A673 (cell line): ENCODE data around the gene MDK. TPM values are rescaled to one million over a fixed set of nuclear protein-coding genes. Genes with fewer than 3 reads are reported as not detected.

Experiments
- BruUV-seq: library from RNA; stranded (reverse); fragments of 400-500 nt; replicated peaks from 2 replicates; lab custom pipeline; 2021; lab: Mats Ljungman, UMichigan
- CTCF ChIA-PET: fragments of 300-600 bp; sonication (Branson Sonifier 250); formaldehyde crosslinking; loops from one replicate; lab custom pipeline; 2022; ENCODE audit warnings: antibody characterized with exemption; lab: Charles Lee
- POLR2A ChIA-PET: fragments of 300-600 bp; sonication (Branson Sonifier 250); formaldehyde crosslinking; loops from one replicate; lab custom pipeline; 2022; ENCODE audit warnings: antibody characterized with exemption; ENCODE audit not compliant: low non-redundant PET; lab: Charles Lee
- DNase-seq: peaks from one replicate; pipeline ENCODE4 v3.0.0-alpha.2; 2015; ENCODE audit warnings: low spot score
- H3K27ac ChIP-seq: fragments of 200-600 bp; sonication (generic); 2 replicates; pipeline ENCODE4 v1.5.1; 2016; ENCODE audit warnings: mixed run types, low read depth, mild to moderate bottlenecking, mixed read lengths, antibody characterized with exemption, low read length; ENCODE audit not compliant: poor library complexity, severe bottlenecking
- H3K27me3 ChIP-seq: fragments of 200-600 bp; sonication (generic); replicated peaks from 2 replicates; pipeline ENCODE4 v1.6.1; 2017; ENCODE audit warnings: mixed run types, low read depth, mild to moderate bottlenecking, mixed read lengths, antibody characterized with exemption, low read length; ENCODE audit not compliant: insufficient read depth, poor library complexity
- H3K36me3 ChIP-seq: fragments of 200-600 bp; sonication (generic); 2 replicates; pipeline ENCODE4 v1.6.1; 2016; ENCODE audit warnings: mixed run types, mild to moderate bottlenecking, mixed read lengths, antibody characterized with exemption, low read length; ENCODE audit not compliant: insufficient read depth, poor library complexity, severe bottlenecking
- H3K4me1 ChIP-seq: fragments of 200-600 bp; sonication (generic); 2 replicates; pipeline ENCODE4 v1.6.1; 2017; ENCODE audit warnings: mixed run types, mild to moderate bottlenecking, mixed read lengths, antibody characterized with exemption, low read length; ENCODE audit not compliant: insufficient read depth, poor library complexity, severe bottlenecking
- H3K4me3 ChIP-seq: fragments of 200-600 bp; sonication (generic); 2 replicates; pipeline ENCODE4 v1.5.1; 2016; ENCODE audit warnings: low read depth, mixed run types, mild to moderate bottlenecking, mixed read lengths, low read length; ENCODE audit not compliant: poor library complexity, severe bottlenecking
- H3K9me3 ChIP-seq: fragments of 200-600 bp; sonication (generic); 2 replicates; pipeline ENCODE4 v1.6.1; 2016; ENCODE audit warnings: mixed run types, low read depth, mild to moderate bottlenecking, mixed read lengths, antibody characterized with exemption, low read length; ENCODE audit not compliant: poor library complexity, severe bottlenecking
- CTCF ChIP-seq: fragments of 300-800, 200-600 bp; sonication (generic); conservative IDR thresholded peaks from 2 replicates; pipeline ENCODE4 v1.5.1; 2017; ENCODE audit warnings: low read depth, mild to moderate bottlenecking, antibody characterized with exemption, low read length, moderate library complexity, mixed read lengths
- EZH2 ChIP-seq: fragments of 200-600 bp; sonication (generic); IDR thresholded peaks from 2 replicates; pipeline ENCODE4 v1.6.1; 2017; ENCODE audit warnings: borderline replicate concordance, low read depth, mild to moderate bottlenecking, mixed read lengths, antibody characterized with exemption, low read length; ENCODE audit not compliant: poor library complexity, severe bottlenecking
- intact Hi-C: fragments of 100-400 bp; cut with micrococcal nuclease; formaldehyde crosslinking; loops from one replicate; pipeline ENCODE4 v1.10.0; 2022; ENCODE audit not compliant: unreplicated experiment
- total RNA-seq: library from RNA; stranded (reverse); gene quantifications from 2 replicates; pipeline ENCODE4 v1.2.3, GENCODE V29; 2021

Gene MDK
- total RNA-seq, 1 experiment from 2014 or later: 252 TPM

GRCh38 chr11:46385169-46386004, 3.9 kb downstream of the MDK start:
- ChIA-PET CTCF (no interaction called here), POLR2A (no interaction called here)
- no TSS peak for BruUV-seq
- TF ChIP-seq CTCF (no peak), EZH2 (no peak)
- DNase-seq: no peak
- intact Hi-C loops: loop anchor here (10.0 kb wide), 3 partner anchors 339 to 969 kb away; partner anchors contain the start of gene MYBPC3
- Histone ChIP-seq H3K4me3 (no peak overlapping the region), H3K9me3 (no peaks in the 10 kb centered on the region), H3K4me1 (peaks cover 42% of the 10 kb centered on the region), H3K27ac (no peak overlapping the region), H3K27me3 (peaks cover 29% of the 10 kb centered on the region), H3K36me3 (peaks cover 3% of the 10 kb centered on the region)

GRCh38 chr11:46386005-46386578, 4.6 kb downstream of the MDK start:
- POLR2A ChIA-PET: no interaction called here
- H3K27me3 ChIP-seq: peaks cover 36% of the 10 kb centered on the region

GRCh38 chr11:46386674-46387073, 5.2 kb downstream of the MDK start:
- TF ChIP-seq CTCF (no peak), EZH2 (no peak)
- Histone ChIP-seq H3K27me3 (peaks cover 41% of the 10 kb centered on the region), H3K4me3 (no peak overlapping the region), H3K27ac (no peak overlapping the region), H3K36me3 (peaks cover 3% of the 10 kb centered on the region), H3K9me3 (no peaks in the 10 kb centered on the region), H3K4me1 (peaks cover 39% of the 10 kb centered on the region)
- intact Hi-C loops: loop anchor here (10.0 kb wide), 3 partner anchors 338 to 968 kb away; partner anchors contain the start of gene MYBPC3
- ChIA-PET CTCF (interaction anchor here (0.5 kb wide), 1 partner anchor 20 kb away, joined by 4 read pairs; no protein-coding TSS in a partner anchor), POLR2A (no interaction called here)
- DNase-seq: no peak
- no TSS peak for BruUV-seq

More at GRCh38 chr11:46386005-46386578, 4.6 kb downstream of the MDK start:
- intact Hi-C loops: loop anchor here (10.0 kb wide), 3 partner anchors 339 to 969 kb away; partner anchors contain the start of gene MYBPC3
- TF ChIP-seq EZH2 (no peak), CTCF (no peak)
- H3K36me3 ChIP-seq: peaks cover 3% of the 10 kb centered on the region
- no peak overlapping the region for H3K4me3 ChIP-seq
- no peak for DNase-seq
- CTCF ChIA-PET: no interaction called here
- no TSS peak for BruUV-seq
- peaks cover 41% of the 10 kb centered on the region for H3K4me1 ChIP-seq
- H3K9me3 ChIP-seq: no peaks in the 10 kb centered on the region
- H3K27ac ChIP-seq: no peak overlapping the region
